Measurements from ENCODE around the gene CDH23. TPM values are rescaled to one million over a fixed set of nuclear protein-coding genes. Genes with fewer than 3 reads are reported as not detected.

CDH23 gene
- total and polyA plus RNA-seq, 7 donors, result 1.00 to 3.8 (median 1.9) TPM

DNA sequence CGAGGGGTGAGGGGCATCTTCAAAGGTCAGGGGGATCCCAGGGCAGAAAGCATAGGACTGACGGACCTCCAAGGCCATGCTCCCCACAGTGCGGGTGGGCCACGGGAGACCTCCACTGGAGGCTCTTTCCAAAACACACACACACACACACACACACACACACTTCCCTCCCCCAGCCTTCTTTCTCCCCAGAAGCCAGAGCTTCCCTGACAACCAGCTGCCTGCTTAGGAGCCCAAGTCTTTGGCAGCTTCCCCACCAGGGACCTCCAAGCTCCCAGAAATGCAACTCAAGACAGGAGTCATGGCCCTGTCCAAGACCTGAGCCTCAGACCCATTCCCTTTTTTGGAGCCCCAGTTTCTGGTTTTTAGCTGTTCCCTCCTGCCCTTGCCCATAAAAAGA lies 323.6 kb downstream of the CDH23 start:
- 85 to 96% (median 92%) methylated on average over 4 of the region's 4 CpGs for WGBS, 3 donors

GRCh38 chr10:71721313-71721712 lies 324.6 kb downstream of the CDH23 start:
- TF ChIP-seq CTCF (IDR thresholded peaks at IDR 0.05), result no peak
- H3K36me3 ChIP-seq (ENCODE audit: insufficient read depth in 1 of 2, low read depth in 1 of 2), result no peaks in the 10 kb centered on the region
- no peak overlapping the region for H3K27ac ChIP-seq
- no peaks in the 10 kb centered on the region for H3K9me3 ChIP-seq
- 93 to 96% (median 94%) methylated on average over 6 of the region's 6 CpGs for WGBS, 3 donors
- H3K4me3 ChIP-seq, result no peak overlapping the region
- no peaks in the 10 kb centered on the region for H3K4me1 ChIP-seq
- ATAC-seq (no peak), DNase-seq (no peak)
- intact Hi-C loops (cut with DNase I), result no loop called here
- H3K27me3 ChIP-seq (ENCODE audit: insufficient read depth in 3 of 3, low read length in 2 of 3), result no peaks in the 10 kb centered on the region

More for the DNA sequence above, 323.6 kb downstream of the CDH23 start:
- Histone ChIP-seq H3K4me3 (no peak overlapping the region), H3K9me3 (no peaks in the 10 kb centered on the region), H3K27ac (no peak overlapping the region), H3K4me1 (no peaks in the 10 kb centered on the region), H3K36me3 (ENCODE audit: insufficient read depth in 1 of 2, low read depth in 1 of 2) (no peaks in the 10 kb centered on the region), H3K27me3 (ENCODE audit: insufficient read depth in 3 of 3, low read length in 2 of 3) (no peaks in the 10 kb centered on the region)
- intact Hi-C loops (cut with DNase I), result no loop called here
- ATAC-seq, result no peak
- no peak for DNase-seq
- TF ChIP-seq CTCF (IDR thresholded peaks at IDR 0.05), result no peak

DNA sequence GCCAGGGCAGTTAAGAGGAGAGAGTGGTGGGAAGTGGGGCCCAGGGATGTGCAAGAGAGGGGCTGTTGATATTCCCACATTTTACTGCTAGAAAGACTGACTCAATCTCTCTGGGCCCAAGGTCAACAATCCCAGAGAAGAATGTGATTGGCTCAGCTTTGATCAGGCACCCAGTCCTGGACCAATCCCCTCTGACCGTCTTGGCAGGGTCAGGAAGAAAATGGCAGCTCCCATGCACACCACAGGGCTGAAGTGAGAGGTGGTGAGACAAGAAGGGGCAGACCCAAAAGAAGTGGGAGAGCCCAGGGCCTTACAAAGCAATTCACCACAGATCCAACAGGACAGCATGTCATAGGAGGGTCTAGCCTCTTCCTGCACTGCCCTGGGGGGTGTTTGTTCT lies 326.1 kb downstream of the CDH23 start:
- Histone ChIP-seq H3K27ac (no peak overlapping the region), H3K36me3 (ENCODE audit: insufficient read depth in 1 of 2, low read depth in 1 of 2) (no peaks in the 10 kb centered on the region), H3K4me3 (no peak overlapping the region), H3K4me1 (peaks cover 7% of the 10 kb centered on the region), H3K27me3 (ENCODE audit: insufficient read depth in 3 of 3, low read length in 2 of 3) (no peaks in the 10 kb centered on the region), H3K9me3 (no peaks in the 10 kb centered on the region)
- intact Hi-C loops (cut with DNase I), result no loop called here
- DNase-seq (no peak), ATAC-seq (no peak)
- WGBS, 3 donors, result 82 to 98% (median 83%) methylated on average over 1 of the region's 1 CpG
- TF ChIP-seq CTCF (IDR thresholded peaks at IDR 0.05), result no peak

- intact Hi-C loops (cut with DNase I), result no loop called here
These were observed 326.6 kb downstream of the CDH23 start for GRCh38 chr10:71723311-71723710.

More at GRCh38 chr10:71723311-71723710, 326.6 kb downstream of the CDH23 start:
- no peaks in the 10 kb centered on the region for H3K9me3 ChIP-seq
- no peaks in the 10 kb centered on the region for H3K36me3 ChIP-seq (ENCODE audit: insufficient read depth in 1 of 2, low read depth in 1 of 2)
- no peaks in the 10 kb centered on the region for H3K27me3 ChIP-seq (ENCODE audit: insufficient read depth in 3 of 3, low read length in 2 of 3)
- H3K4me3 ChIP-seq, result no peak overlapping the region
- H3K27ac ChIP-seq, result no peak overlapping the region
- WGBS, 3 donors, result 92 to 93% (median 92%) methylated on average over 11 of the region's 11 CpGs
- ATAC-seq (no peak), DNase-seq (no peak)
- TF ChIP-seq CTCF (IDR thresholded peaks at IDR 0.05), result no peak
- H3K4me1 ChIP-seq, result peaks cover 12% of the 10 kb centered on the region

Measured in psoas muscle (tissue), 8 donors.